ENCODE results near the gene RPS5. TPM values are rescaled to one million over a fixed set of nuclear protein-coding genes. Genes with fewer than 3 reads are reported as not detected.
A peak's percentile ranks its signal among the peaks of the same experiment; 100 is the strongest.

Gene RPS5
- total RNA-seq, 1 donor from 2014 or later: 496 TPM

- no peak for DNase-seq
- no peaks in the 10 kb centered on the region for H3K9me3 ChIP-seq (replicated peaks)
- H3K4me3 ChIP-seq: no peak overlapping the region
- no peak overlapping the region for H3K27ac ChIP-seq (replicated peaks)
- peaks cover 34% of the 10 kb centered on the region for H3K4me1 ChIP-seq
- peaks cover 34% of the 10 kb centered on the region for H3K27me3 ChIP-seq (ENCODE audit: low read depth)
- H3K36me3 ChIP-seq: peaks cover 23% of the 10 kb centered on the region
- intact Hi-C loops (cut with micrococcal nuclease): no loop called here
- TF ChIP-seq CTCF (IDR thresholded peaks at IDR 0.05; ENCODE audit: borderline replicate concordance): no peak
Observed at GRCh38 chr19:58398087-58398486, 11.0 kb downstream of the RPS5 start.

- Histone ChIP-seq H3K9me3 (replicated peaks) (no peaks in the 10 kb centered on the region), H3K4me3 (no peak overlapping the region), H3K27me3 (ENCODE audit: low read depth) (peaks cover 34% of the 10 kb centered on the region), H3K36me3 (peaks cover 18% of the 10 kb centered on the region), H3K4me1 (peaks cover 34% of the 10 kb centered on the region), H3K27ac (replicated peaks) (no peak overlapping the region)
- intact Hi-C loops (cut with micrococcal nuclease): no loop called here
- DNase-seq: no peak
- no peak for TF ChIP-seq CTCF (IDR thresholded peaks at IDR 0.05; ENCODE audit: borderline replicate concordance)
Observed at GRCh38 chr19:58398545-58398944, 11.5 kb downstream of the RPS5 start.

GRCh38 chr19:58399903-58400302 is 12.8 kb downstream of the RPS5 start:
- H3K27me3 ChIP-seq (ENCODE audit: low read depth): peaks cover 34% of the 10 kb centered on the region
- H3K27ac ChIP-seq (replicated peaks): no peak overlapping the region
- H3K9me3 ChIP-seq (replicated peaks): no peaks in the 10 kb centered on the region
- peaks cover 4% of the 10 kb centered on the region for H3K36me3 ChIP-seq
- intact Hi-C loops (cut with micrococcal nuclease): no loop called here
- no peak for TF ChIP-seq CTCF (IDR thresholded peaks at IDR 0.05; ENCODE audit: borderline replicate concordance)
- no peak overlapping the region for H3K4me3 ChIP-seq
- no peak for DNase-seq
- H3K4me1 ChIP-seq: peaks cover 34% of the 10 kb centered on the region

GRCh38 chr19:58400316-58400915 is 13.3 kb downstream of the RPS5 start:
- intact Hi-C loops (cut with micrococcal nuclease): no loop called here
- H3K36me3 ChIP-seq: no peaks in the 10 kb centered on the region
- peaks cover 29% of the 10 kb centered on the region for H3K27me3 ChIP-seq (ENCODE audit: low read depth)
- H3K27ac ChIP-seq (replicated peaks): no peak overlapping the region
- peak overlapping the region; percentile 74 for H3K4me3 ChIP-seq
- DNase-seq: no peak
- H3K9me3 ChIP-seq (replicated peaks): no peaks in the 10 kb centered on the region
- peaks cover 34% of the 10 kb centered on the region for H3K4me1 ChIP-seq
- TF ChIP-seq CTCF (IDR thresholded peaks at IDR 0.05; ENCODE audit: borderline replicate concordance): no peak

GRCh38 chr19:58400916-58401839 is 14.1 kb downstream of the RPS5 start:
- H3K27ac ChIP-seq (replicated peaks): peak overlapping the region; percentile 67
- peak; percentile 18 for TF ChIP-seq CTCF (IDR thresholded peaks at IDR 0.05; ENCODE audit: borderline replicate concordance)

More at GRCh38 chr19:58400916-58401839, 14.1 kb downstream of the RPS5 start:
- Histone ChIP-seq H3K27me3 (ENCODE audit: low read depth) (peaks cover 21% of the 10 kb centered on the region), H3K9me3 (replicated peaks) (no peaks in the 10 kb centered on the region), H3K4me3 (peak overlapping the region; percentile 74), H3K4me1 (peaks cover 28% of the 10 kb centered on the region), H3K36me3 (no peaks in the 10 kb centered on the region)
- intact Hi-C loops (cut with micrococcal nuclease): no loop called here
- peak; percentile 100 for DNase-seq

Measured in left ventricle myocardium inferior (tissue), 1 donor.